GM12874 (cell line): Measurements from ENCODE around the gene ELF2.

Source experiments
- TF ChIP-seq, protein P1 (sequence below): IDR thresholded peaks from 2 replicates; pipeline ENCODE4 v1.5.1; 2011; ENCODE audit warnings: low read depth, mild to moderate bottlenecking, control low read depth, low read length, moderate library complexity; ENCODE audit not compliant: insufficient read depth

The ELF2 gene

DNA sequence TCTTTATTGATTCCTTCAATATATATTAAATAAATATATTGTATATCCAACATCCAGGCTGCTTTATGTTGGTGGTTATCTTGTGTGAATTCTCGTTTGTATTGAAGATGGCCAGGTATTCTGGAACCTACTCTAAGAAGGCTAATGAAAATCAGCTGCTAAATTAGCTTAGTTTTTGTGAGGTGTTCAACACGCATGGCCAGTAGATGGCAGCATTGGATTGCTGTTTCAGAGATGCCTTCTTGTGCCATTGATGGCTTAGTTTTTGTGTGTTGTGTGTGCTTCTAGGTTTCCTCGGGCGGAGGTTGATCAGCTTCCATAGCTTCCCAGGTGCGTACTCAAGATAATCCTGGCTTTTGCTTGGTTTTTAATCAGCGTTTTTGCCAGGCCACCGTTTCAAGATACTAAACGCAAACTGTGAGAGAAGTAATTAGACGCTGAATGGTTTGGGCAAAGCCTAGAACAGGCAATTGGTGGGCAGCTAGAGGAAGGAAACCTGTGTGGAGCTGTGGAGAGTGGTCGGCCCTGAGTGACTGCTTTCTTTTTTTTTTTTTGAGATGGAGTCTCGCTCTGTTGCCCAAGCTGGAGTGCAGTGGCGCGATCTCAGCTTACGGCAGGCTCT, 146.3 kb downstream of the ELF2 start:
- TF ChIP-seq, protein P1, sequence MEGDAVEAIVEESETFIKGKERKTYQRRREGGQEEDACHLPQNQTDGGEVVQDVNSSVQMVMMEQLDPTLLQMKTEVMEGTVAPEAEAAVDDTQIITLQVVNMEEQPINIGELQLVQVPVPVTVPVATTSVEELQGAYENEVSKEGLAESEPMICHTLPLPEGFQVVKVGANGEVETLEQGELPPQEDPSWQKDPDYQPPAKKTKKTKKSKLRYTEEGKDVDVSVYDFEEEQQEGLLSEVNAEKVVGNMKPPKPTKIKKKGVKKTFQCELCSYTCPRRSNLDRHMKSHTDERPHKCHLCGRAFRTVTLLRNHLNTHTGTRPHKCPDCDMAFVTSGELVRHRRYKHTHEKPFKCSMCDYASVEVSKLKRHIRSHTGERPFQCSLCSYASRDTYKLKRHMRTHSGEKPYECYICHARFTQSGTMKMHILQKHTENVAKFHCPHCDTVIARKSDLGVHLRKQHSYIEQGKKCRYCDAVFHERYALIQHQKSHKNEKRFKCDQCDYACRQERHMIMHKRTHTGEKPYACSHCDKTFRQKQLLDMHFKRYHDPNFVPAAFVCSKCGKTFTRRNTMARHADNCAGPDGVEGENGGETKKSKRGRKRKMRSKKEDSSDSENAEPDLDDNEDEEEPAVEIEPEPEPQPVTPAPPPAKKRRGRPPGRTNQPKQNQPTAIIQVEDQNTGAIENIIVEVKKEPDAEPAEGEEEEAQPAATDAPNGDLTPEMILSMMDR: peak; percentile 75

DNA sequence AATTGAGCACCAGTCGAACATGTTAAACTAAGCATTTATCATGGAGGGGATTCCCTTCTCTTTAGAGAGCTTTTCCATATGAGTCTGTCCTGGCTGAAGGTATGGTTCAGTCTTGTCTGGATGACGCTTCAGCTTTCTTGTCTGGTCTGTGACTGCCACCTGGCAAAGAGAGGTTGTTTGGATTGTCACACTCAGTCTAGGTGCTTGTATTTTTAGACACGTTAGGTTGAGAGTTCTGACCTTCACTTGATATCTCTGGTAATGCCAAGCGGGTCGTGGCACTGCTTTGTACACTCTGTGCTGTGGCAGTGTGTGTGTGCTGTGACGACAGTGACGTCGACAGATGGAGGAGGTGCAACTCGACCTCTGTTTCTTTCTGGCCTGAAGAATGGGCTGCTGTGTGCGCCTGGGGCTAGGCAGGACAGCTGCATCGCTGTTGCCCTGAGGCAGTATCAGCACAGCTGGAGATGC, 148.8 kb downstream of the ELF2 start:
- TF ChIP-seq, protein P1: no peak

DNA sequence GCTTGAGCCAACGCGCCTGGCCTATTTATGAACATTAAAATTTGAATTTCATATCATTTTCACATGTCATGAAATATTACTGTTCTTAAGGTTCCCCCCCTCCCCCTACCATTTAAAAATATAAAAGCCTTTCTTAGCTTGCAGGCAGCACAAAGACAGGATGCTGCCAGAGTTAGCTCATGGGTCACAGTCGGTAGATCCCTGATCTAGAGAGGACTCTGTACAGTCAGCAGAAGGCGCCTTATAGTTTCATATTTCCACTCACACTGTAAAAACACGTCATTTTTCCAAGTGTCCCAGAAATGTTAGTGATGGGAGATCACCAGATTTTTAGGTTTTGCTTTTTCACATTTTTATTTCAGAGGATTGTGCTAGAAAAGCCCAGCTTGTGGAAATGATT, 149.2 kb downstream of the ELF2 start:
- TF ChIP-seq, protein P1: no peak

DNA sequence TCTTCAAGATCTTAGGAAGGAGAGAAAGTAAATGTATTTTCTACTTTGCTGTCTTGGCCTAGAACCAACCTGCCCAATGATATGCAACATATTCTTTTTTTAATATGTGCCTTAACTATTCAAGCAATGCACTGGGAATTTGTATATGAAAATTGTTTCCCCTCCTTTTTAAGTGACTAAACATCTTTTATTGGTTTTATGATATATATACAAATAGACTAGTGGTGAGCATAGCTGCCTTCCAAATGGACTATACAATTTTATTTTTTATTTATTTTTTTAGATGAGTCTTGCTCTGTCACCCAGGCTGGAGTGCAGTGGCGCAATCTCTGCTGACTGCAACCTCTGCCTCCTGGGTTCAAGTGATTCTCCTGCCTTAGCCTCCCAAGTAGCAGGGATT, 151.2 kb downstream of the ELF2 start:
- TF ChIP-seq, protein P1: no peak

DNA sequence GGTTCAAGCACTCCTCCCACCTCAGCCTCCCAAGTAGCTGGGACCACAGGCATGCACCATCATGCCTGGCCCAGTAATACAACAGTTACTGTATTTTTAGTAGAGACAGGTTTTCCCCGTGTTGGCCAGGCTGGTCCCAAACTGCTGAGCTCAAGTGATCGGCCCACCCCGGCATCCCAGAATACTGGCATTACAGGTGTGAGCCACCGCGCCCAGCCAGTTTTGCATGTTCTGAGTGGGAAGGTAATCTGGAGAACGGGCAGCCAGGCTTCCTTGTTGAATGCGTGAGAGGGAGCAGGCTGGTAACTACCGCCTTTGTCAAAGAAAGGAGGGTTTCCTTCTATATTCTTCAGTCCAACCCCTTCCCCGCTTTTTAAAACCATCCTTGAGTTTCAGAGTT, 152.3 kb downstream of the ELF2 start:
- TF ChIP-seq, protein P1: no peak

DNA sequence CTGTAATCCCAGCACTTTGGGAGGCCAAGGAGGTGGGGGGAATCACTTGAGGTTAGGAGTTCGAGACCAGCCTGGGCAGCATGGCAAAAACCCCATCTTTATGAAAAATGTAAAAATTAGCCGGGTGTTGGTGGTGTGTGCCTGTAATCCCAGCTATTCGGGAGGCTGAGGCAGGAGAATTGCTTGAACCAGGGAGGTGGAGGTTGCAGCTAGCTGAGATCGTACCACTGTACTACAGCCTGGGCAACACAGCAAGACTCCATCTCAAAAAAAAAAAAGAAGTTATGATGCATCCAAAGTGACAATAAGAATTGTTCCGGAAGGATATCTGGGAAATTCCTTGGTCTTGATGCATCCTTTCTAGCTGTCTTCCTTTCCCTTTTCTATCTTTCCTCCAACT, 154.2 kb downstream of the ELF2 start:
- TF ChIP-seq, protein P1: no peak

DNA sequence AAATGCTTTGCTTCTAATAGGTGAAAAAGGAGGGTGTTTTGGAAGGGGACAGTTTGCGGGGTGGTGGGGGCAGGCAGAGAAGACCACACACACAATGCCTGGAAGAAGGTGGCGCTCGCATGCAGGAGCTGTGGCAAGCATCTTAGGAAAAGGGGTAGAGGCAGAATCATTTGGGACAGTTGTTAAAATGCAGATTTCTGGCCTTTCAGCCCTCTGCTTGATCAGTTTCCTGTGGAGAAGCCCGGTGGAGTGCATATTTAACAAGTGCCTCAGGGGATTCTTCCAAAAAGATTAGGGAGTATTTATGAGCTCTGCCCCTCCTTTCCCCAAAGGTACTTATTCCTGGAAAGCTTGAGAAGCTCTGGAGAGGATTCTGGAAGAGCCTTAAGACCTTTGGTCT, 156.6 kb downstream of the ELF2 start:
- TF ChIP-seq, protein P1: no peak
